Activated T-cell treated with anti-CD3 and anti-CD28 coated beads, Interleukin-2, amount 50 U/mL, for 48 hours (primary cell): ENCODE measurements around the gene BLNK.
"Not testable (repeated sequence)": the region's sequence is repeated elsewhere in the genome, so short reads cannot be mapped to it uniquely, and the experiment has no call there.

Experiments used
- DNase-seq, 2 experiments: peaks; one replicate each; pipeline ENCODE4 v3.0.0-alpha.2; 2020

The BLNK gene

GRCh38 chr10:96271016-96271815, at the start of gene BLNK:
TSS of gene BLNK (minus strand) at chr10:96271569. CDS start at chr10:96271398, 171 bp downstream.
- no peak for DNase-seq

GRCh38 chr10:96319754-96320474, 48.5 kb upstream of the BLNK start:
- no peak for DNase-seq

- no peak for DNase-seq
Measured at GRCh38 chr10:96317067-96317833, 45.9 kb upstream of the BLNK start.

GRCh38 chr10:96313344-96313743, 42.0 kb upstream of the BLNK start:
- no peak for DNase-seq

- no peak for DNase-seq
Measured at GRCh38 chr10:96311180-96311715, 39.9 kb upstream of the BLNK start.

GRCh38 chr10:96310321-96310669, 38.9 kb upstream of the BLNK start:
- no peak for DNase-seq

GRCh38 chr10:96309628-96310320, 38.4 kb upstream of the BLNK start:
- DNase-seq, result no peak

- not testable (repeated sequence) for DNase-seq
Measured at GRCh38 chr10:96308854-96309253, 37.5 kb upstream of the BLNK start.

- DNase-seq, result peak in 1 of 2 experiments; percentile 25
Measured at GRCh38 chr10:96306516-96306915, 35.1 kb upstream of the BLNK start.

GRCh38 chr10:96305019-96305418, 33.6 kb upstream of the BLNK start:
- DNase-seq, result peak in 1 of 2 experiments; percentile 27

- DNase-seq, result no peak
Measured at GRCh38 chr10:96304230-96304629, 32.9 kb upstream of the BLNK start, which contains the start of gene DNTT. TSS of gene DNTT (plus strand) at chr10:96304434. CDS start at chr10:96304498, 64 bp downstream.

- DNase-seq, result no peak
Measured at GRCh38 chr10:96301616-96302015, 30.2 kb upstream of the BLNK start.

GRCh38 chr10:96299383-96299782, 28.0 kb upstream of the BLNK start:
- DNase-seq, result peak in 1 of 2 experiments; percentile 21

- DNase-seq, result no peak
Measured at GRCh38 chr10:96298362-96298761, 27.0 kb upstream of the BLNK start.

- DNase-seq, result no peak
Measured at GRCh38 chr10:96297486-96297885, 26.1 kb upstream of the BLNK start.

GRCh38 chr10:96295475-96295874, 24.1 kb upstream of the BLNK start:
- DNase-seq, result no peak

GRCh38 chr10:96292971-96293920, 21.9 kb upstream of the BLNK start:
- DNase-seq, result no peak

GRCh38 chr10:96290368-96291133, 19.2 kb upstream of the BLNK start:
- no peak for DNase-seq

GRCh38 chr10:96289218-96289910, 18.0 kb upstream of the BLNK start:
- DNase-seq, result no peak

- DNase-seq, result no peak
Measured at GRCh38 chr10:96288151-96288621, 16.8 kb upstream of the BLNK start.
